CD14-positive monocyte (primary cell): Measurements from ENCODE around the gene WDR5. TPM values are rescaled to one million over a fixed set of nuclear protein-coding genes. Genes with fewer than 3 reads are reported as not detected.
A peak's percentile ranks its signal among the peaks of the same experiment; 100 is the strongest.

Experiments
- DNase-seq, 3 donors: peaks; one replicate each; pipeline ENCODE4 v3.0.0-alpha.2; 2011 to 2022
- H2AFZ ChIP-seq: 2 replicates; pipeline ENCODE4 v1.6.0; 2012; ENCODE audit warnings: mild to moderate bottlenecking, low read depth, low read length, inconsistent platforms; ENCODE audit not compliant: insufficient read depth, poor library complexity, severe bottlenecking
- H3K27ac ChIP-seq, 2 donors: 1 replicate in 1 of 2; 2 replicates in 1 of 2; pipeline ENCODE4 v1.5.1; 2012 to 2013; ENCODE audit warnings: low read length in 2 of 2, control low read depth in 1 of 2, inconsistent platforms in 1 of 2, low read depth in 1 of 2, mild to moderate bottlenecking in 1 of 2
- H3K27me3 ChIP-seq, 2 donors: one replicate each; pipeline versions ENCODE4 v1.6.0 to v1.6.1; 2011 to 2013; ENCODE audit warnings: low read length in 2 of 2; ENCODE audit not compliant: control insufficient read depth in 2 of 2, insufficient read depth in 2 of 2
- H3K36me3 ChIP-seq, 2 donors: replicated peaks in 1 of 2; 1 replicate in 1 of 2; 2 replicates in 1 of 2; pipeline versions ENCODE4 v1.5.1 to v1.6.1; 2012 to 2013; ENCODE audit warnings: low read length in 2 of 2, control low read depth in 1 of 2, inconsistent platforms in 1 of 2, mild to moderate bottlenecking in 1 of 2; ENCODE audit not compliant: insufficient read depth in 2 of 2, control insufficient read depth in 1 of 2
- H3K4me1 ChIP-seq, 2 donors: 1 replicate in 1 of 2; 2 replicates in 1 of 2; pipeline versions ENCODE4 v1.5.1 to v1.6.1; 2012 to 2013; ENCODE audit warnings: low read length in 2 of 2, control low read depth in 1 of 2, inconsistent platforms in 1 of 2, mild to moderate bottlenecking in 1 of 2, moderate library complexity in 1 of 2; ENCODE audit not compliant: insufficient read depth in 2 of 2, control insufficient read depth in 1 of 2
- H3K4me2 ChIP-seq: replicated peaks from 2 replicates; pipeline ENCODE3; 2012; ENCODE audit warnings: low read length, moderate library complexity, mild to moderate bottlenecking; ENCODE audit not compliant: poor library complexity, severe bottlenecking; ENCODE audit errors: extremely low read depth
- H3K4me3 ChIP-seq, 3 experiments: fragments of 200-600 bp in 1 of 3; sonication (generic) in 1 of 3; replicated peaks in 1 of 3; 1 replicate in 2 of 3; 2 replicates in 1 of 3; pipeline ENCODE4 v1.5.1; 2011 to 2013; ENCODE audit warnings: low read length in 3 of 3, mild to moderate bottlenecking in 3 of 3, control low read depth in 2 of 3, low read depth in 2 of 3, inconsistent platforms in 1 of 3, moderate library complexity in 1 of 3
- H3K79me2 ChIP-seq: 2 replicates; pipeline ENCODE4 v1.6.0; 2012; ENCODE audit warnings: mild to moderate bottlenecking, control low read depth, inconsistent platforms, low read length, moderate library complexity; ENCODE audit not compliant: insufficient read depth
- H3K9ac ChIP-seq: 2 replicates; pipeline ENCODE4 v1.6.0; 2017; ENCODE audit warnings: low read length, mild to moderate bottlenecking; ENCODE audit not compliant: insufficient read depth, poor library complexity, severe bottlenecking
- H3K9me3 ChIP-seq, 2 donors: replicated peaks in 1 of 2; 1 replicate in 1 of 2; 2 replicates in 1 of 2; pipeline versions ENCODE4 v1.5.1 to v1.6.1; 2012 to 2013; ENCODE audit warnings: low read length in 2 of 2, control low read depth in 1 of 2; ENCODE audit not compliant: control insufficient read depth in 1 of 2, insufficient read depth in 1 of 2
- H4K20me1 ChIP-seq: 2 replicates; pipeline ENCODE4 v1.6.0; 2012; ENCODE audit warnings: mild to moderate bottlenecking, low read length, control low read depth, moderate library complexity; ENCODE audit not compliant: insufficient read depth
- H3K27ac Mint-ChIP-seq, 7 donors: one replicate each; pipeline ENCODE4 v1.8.0; 2020; ENCODE audit warnings: mild to moderate bottlenecking in 7 of 7, mixed read lengths in 7 of 7, moderate library complexity in 6 of 7, inconsistent platforms in 2 of 7
- H3K27me3 Mint-ChIP-seq, 3 donors: one replicate each; pipeline ENCODE4 v1.8.0; 2021 to 2022; ENCODE audit warnings: low read depth in 3 of 3, mild to moderate bottlenecking in 3 of 3, mixed read lengths in 3 of 3, moderate library complexity in 3 of 3, inconsistent platforms in 1 of 3
- H3K36me3 Mint-ChIP-seq, 2 donors: one replicate each; pipeline ENCODE4 v1.8.0; 2020; ENCODE audit warnings: mixed read lengths in 2 of 2, inconsistent platforms in 1 of 2, mild to moderate bottlenecking in 1 of 2
- H3K4me1 Mint-ChIP-seq: one replicate; pipeline ENCODE4 v1.8.0; 2020; ENCODE audit warnings: mild to moderate bottlenecking, mixed read lengths
- H3K4me3 Mint-ChIP-seq, 2 donors: one replicate each; pipeline ENCODE4 v1.8.0; 2020; ENCODE audit warnings: mild to moderate bottlenecking in 2 of 2, mixed read lengths in 2 of 2, moderate library complexity in 1 of 2
- H3K9me3 Mint-ChIP-seq, 7 donors: one replicate each; pipeline ENCODE4 v1.8.0; 2020 to 2022; ENCODE audit warnings: mixed read lengths in 7 of 7, mild to moderate bottlenecking in 6 of 7, moderate library complexity in 6 of 7, inconsistent platforms in 2 of 7
- WGBS: methylation state at CpG from one replicate; pipeline ENCODE4 v1.1.5; 2013; ENCODE audit warnings: missing lambda C conversion rate; ENCODE audit not compliant: insufficient coverage; 5-methylcytosine and 5-hydroxymethylcytosine counted together
- intact Hi-C, 2 donors: fragments of 100-400 bp; cut with micrococcal nuclease; formaldehyde crosslinking; loops; one replicate each; pipeline versions ENCODE4 v1.15.0 to v1.15.1; 2023
- polyA minus RNA-seq: library from RNA; depleted of rRNA, polyadenylated mRNA; stranded (reverse); fragments of >200 nt; gene quantifications from 2 replicates; pipeline ENCODE4 v1.2.3, GENCODE V29; 2012
- polyA plus RNA-seq, 3 donors: library from polyadenylated mRNA; depleted of rRNA in 1 of 3; unstranded in 2 of 3; stranded (reverse) in 1 of 3; fragments of 300-500 nt in 2 of 3; fragments of >200 nt in 1 of 3; fragmentation: Illumina TruSeq in 2 of 3; gene quantifications; 1 replicate in 2 of 3; 2 replicates in 1 of 3; pipeline ENCODE4 v1.2.3, GENCODE V29; 2012 to 2021
- total RNA-seq, 12 experiments: library from RNA in 1 of 12; stranded (reverse) in 1 of 12; fragments of 120-200 nt in 1 of 12; gene quantifications; one replicate each; pipeline ENCODE4 v1.2.4 and lab custom pipeline; 2013 to 2026; ENCODE audit warnings: mixed read lengths in 6 of 12, inconsistent platforms in 1 of 12
- TF ChIP-seq, protein P1 (sequence below): fragments of 200-600 bp; IDR thresholded peaks from one replicate; pipeline ENCODE4 v1.8.0; 2022; ENCODE audit warnings: antibody characterized with exemption, mild to moderate bottlenecking

Gene WDR5
- 9.5 TPM for total RNA-seq (2013)
- polyA plus RNA-seq (10 to 100 TPM in 2 of 3 donors, 1 to 10 TPM in 1; 8.7 to 17.3 (median 10.2) TPM), polyA minus RNA-seq (8.6 and 11.7 TPM in 2 replicates), total RNA-seq (lab: John Stamatoyannopoulos, UW) (6.8 to 21.8 (median 14.0) reads per million in 11 experiments)

DNA sequence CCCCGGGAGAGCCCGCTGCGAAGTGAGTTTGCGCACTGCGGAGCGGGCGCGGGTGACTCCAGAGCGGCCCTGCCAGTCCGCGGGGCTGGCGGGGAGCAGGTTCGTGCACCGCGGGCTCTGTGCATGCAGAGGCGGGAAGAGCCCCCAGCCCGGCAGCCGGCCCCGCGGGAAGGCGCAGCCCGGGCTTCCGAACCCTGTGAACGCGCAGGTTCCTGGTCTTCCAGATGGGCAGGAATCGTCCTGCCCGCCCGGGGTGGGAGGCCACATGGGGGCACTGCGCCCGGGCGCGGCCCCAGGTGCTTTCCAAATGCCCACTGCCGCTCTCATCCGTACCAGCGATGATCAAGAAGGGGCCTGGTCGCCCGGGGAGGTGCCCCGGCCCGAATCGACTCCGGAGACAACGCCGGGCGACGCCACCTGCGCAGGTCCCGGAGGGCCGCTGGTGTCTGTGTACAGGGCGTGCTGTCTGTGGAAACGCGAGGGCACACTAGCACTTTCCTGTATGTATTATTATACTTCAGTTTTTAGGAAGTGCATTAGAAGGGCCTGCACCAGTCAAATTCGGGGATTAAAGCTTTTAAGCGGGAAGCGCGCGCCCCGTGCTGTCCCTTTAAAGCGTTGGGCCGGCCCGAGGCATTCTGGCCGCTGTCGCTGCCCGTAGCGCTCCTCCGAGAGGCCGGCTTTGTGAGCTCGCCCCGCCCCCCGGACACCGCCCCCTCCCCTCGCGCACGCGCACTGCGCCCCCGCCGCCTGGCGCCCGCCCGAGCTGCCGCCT lies at the start of gene WDR5:
WDR5 (plus strand) TSS at position 740 of the 775 bp plus-strand sequence. CDS start 3,796 bp downstream, outside the sequence.
- Histone ChIP-seq H3K4me3 (peak within 1 kb of the TSS; percentile 71 to 100 (median 99)), H3K79me2 (peaks cover 59% of the 10 kb centered on the region), H3K4me1 (peaks cover 35 to 43% of the 10 kb centered on the region in 2 donors), H3K36me3 (peaks cover 10 to 23% of the 10 kb centered on the region in 2 donors), H3K27me3 (no peaks in the 10 kb centered on the region), H3K9me3 (no peaks in the 10 kb centered on the region), H3K9ac (peak within 1 kb of the TSS; percentile 81), H3K4me2 (peak within 1 kb of the TSS; percentile 92), H2AFZ (peak within 1 kb of the TSS; percentile 100), H3K27ac (peak within 1 kb of the TSS; percentile 56 to 72), H4K20me1 (peaks cover 40% of the 10 kb centered on the region)
- WGBS = under 1% methylated on average over 68 of the region's 81 CpGs
- no peaks in the 10 kb centered on the region for H3K9me3 Mint-ChIP-seq
- peaks cover 0 to 1% (median 0%) of the 10 kb centered on the region in 3 donors for H3K27me3 Mint-ChIP-seq
- TF ChIP-seq, protein P1, sequence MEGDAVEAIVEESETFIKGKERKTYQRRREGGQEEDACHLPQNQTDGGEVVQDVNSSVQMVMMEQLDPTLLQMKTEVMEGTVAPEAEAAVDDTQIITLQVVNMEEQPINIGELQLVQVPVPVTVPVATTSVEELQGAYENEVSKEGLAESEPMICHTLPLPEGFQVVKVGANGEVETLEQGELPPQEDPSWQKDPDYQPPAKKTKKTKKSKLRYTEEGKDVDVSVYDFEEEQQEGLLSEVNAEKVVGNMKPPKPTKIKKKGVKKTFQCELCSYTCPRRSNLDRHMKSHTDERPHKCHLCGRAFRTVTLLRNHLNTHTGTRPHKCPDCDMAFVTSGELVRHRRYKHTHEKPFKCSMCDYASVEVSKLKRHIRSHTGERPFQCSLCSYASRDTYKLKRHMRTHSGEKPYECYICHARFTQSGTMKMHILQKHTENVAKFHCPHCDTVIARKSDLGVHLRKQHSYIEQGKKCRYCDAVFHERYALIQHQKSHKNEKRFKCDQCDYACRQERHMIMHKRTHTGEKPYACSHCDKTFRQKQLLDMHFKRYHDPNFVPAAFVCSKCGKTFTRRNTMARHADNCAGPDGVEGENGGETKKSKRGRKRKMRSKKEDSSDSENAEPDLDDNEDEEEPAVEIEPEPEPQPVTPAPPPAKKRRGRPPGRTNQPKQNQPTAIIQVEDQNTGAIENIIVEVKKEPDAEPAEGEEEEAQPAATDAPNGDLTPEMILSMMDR = no peak
- H3K4me1 Mint-ChIP-seq = peaks cover 43% of the 10 kb centered on the region
- H3K4me3 Mint-ChIP-seq = peak within 1 kb of the TSS; percentile 90 to 98
- peak within 1 kb of the TSS; percentile 70 to 87 (median 82) for H3K27ac Mint-ChIP-seq
- H3K36me3 Mint-ChIP-seq = peaks cover 13 to 15% of the 10 kb centered on the region in 2 donors
- peak; percentile 84 to 87 (median 84) for DNase-seq
- intact Hi-C loops = loop anchor here (1.0 to 5.0 kb wide), 2 partner anchors 29 to 68 kb away; partner anchors contain the start of genes BRD3 (in 2 of the 2) and RNU6ATAC (in 1 of the 2)

DNA sequence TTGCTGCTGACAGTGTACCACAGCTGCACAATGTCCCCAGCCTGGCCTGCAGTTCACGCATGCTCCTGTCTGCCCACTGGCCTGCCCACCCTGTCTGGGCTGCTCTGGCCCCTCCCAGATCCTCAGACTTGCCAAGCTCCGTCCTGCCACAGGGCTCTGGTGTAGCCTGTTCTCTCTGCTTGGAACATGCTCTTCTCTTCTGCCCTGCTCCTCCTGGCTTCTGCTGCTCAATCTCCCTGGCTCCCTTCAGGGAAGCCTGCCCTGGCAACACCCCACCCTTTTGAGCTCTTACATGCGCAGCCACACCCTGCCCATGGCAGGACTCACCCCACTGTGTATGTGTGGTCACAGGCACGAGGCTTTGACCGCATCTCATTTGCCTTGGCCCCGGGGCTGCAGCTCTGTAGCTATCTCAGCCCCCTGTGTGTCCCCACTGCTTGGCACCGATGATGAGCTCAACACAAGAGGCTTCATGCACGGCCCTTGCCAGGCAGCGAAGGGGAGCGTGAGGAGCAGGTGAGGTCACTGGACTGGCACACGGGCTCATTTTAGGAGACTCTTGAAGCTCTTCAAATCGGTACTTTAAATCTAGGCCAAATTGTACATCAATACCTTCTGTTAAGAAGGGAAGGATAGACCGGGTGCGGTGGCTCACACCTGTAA lies 47.7 kb upstream of the WDR5 start:
- H3K9ac ChIP-seq = no peak overlapping the region

More for the DNA sequence above, 47.7 kb upstream of the WDR5 start:
- Mint-ChIP-seq H3K4me1 (no peaks in the 10 kb centered on the region), H3K36me3 (no peaks in the 10 kb centered on the region), H3K4me3 (no peak overlapping the region), H3K9me3 (peaks cover 2 to 20% (median 7%) of the 10 kb centered on the region in 7 donors), H3K27me3 (peaks cover 14 to 32% (median 16%) of the 10 kb centered on the region in 3 donors), H3K27ac (peak overlapping the region in 1 of 7 donors; percentile 78)
- TF ChIP-seq, protein P1 = no peak
- Histone ChIP-seq H3K4me2 (no peak overlapping the region), H3K27me3 (no peaks in the 10 kb centered on the region), H3K4me3 (no peak overlapping the region), H4K20me1 (no peaks in the 10 kb centered on the region), H3K27ac (no peak overlapping the region), H3K9me3 (peaks cover 0 to 10% of the 10 kb centered on the region in 2 donors), H3K36me3 (no peaks in the 10 kb centered on the region), H2AFZ (no peak overlapping the region), H3K79me2 (no peaks in the 10 kb centered on the region), H3K4me1 (no peaks in the 10 kb centered on the region)
- no peak for DNase-seq
- intact Hi-C loops = no loop called here
- 90% methylated on average over 10 of the region's 14 CpGs for WGBS
